SK-N-SH treated with all-trans-retinoic acid at 6 μM for 48 hours (cell line): ENCODE measurements around the gene ZKSCAN1.

Experiments used
- ATAC-seq: fragments of 200-7000 bp; cut with Tn5 transposase; 3 replicates; pipeline ENCODE4 v1.9.1; 2020; ENCODE audit warnings: mild to moderate bottlenecking, moderate library complexity
- ARNTL ChIP-seq: fragments of 450-650 bp; formaldehyde crosslinking; IDR thresholded peaks from 2 replicates; pipeline ENCODE4 v1.5.0; 2020; ENCODE audit warnings: low read depth, mild to moderate bottlenecking, moderate library complexity, borderline replicate concordance
- CREB5 ChIP-seq: fragments of 250-450 bp; sonication (Bioruptor Pico); IDR thresholded peaks from 2 replicates; pipeline ENCODE4 v1.5.1; 2020; ENCODE audit warnings: low read depth, mild to moderate bottlenecking, moderate library complexity
- CSDC2 ChIP-seq: fragments of 250-450 bp; sonication (Bioruptor Pico); IDR thresholded peaks from 2 replicates; pipeline ENCODE4 v1.5.0; 2020; ENCODE audit warnings: mild to moderate bottlenecking, moderate library complexity
- CSRNP3 ChIP-seq: fragments of 250-450 bp; sonication (Bioruptor Pico); IDR thresholded peaks from 2 replicates; pipeline ENCODE4 v1.5.1; 2021; ENCODE audit warnings: mild to moderate bottlenecking, moderate library complexity
- ESRRG ChIP-seq: fragments of 250-450 bp; sonication (Bioruptor Pico); IDR thresholded peaks from 2 replicates; pipeline ENCODE4 v1.6.1; 2021; ENCODE audit warnings: mild to moderate bottlenecking
- GLIS3 ChIP-seq: fragments of 250-450 bp; sonication (Bioruptor Pico); IDR thresholded peaks from 2 replicates; pipeline ENCODE4 v1.5.0; 2020; ENCODE audit warnings: mild to moderate bottlenecking, moderate library complexity
- ISL1 ChIP-seq: fragments of 250-450 bp; sonication (Bioruptor Pico); IDR thresholded peaks from 2 replicates; pipeline ENCODE4 v2.1.2; 2022; ENCODE audit warnings: mild to moderate bottlenecking, moderate library complexity
- PATZ1 ChIP-seq: fragments of 250-450 bp; sonication (Bioruptor Pico); IDR thresholded peaks from 2 replicates; pipeline ENCODE4 v1.8.0; 2020; ENCODE audit warnings: mild to moderate bottlenecking, moderate library complexity, borderline replicate concordance
- PPARA ChIP-seq: fragments of 250-450 bp; sonication (Bioruptor Pico); IDR thresholded peaks from 2 replicates; pipeline ENCODE4 v1.5.0; 2020; ENCODE audit warnings: mild to moderate bottlenecking, borderline replicate concordance
- RARB ChIP-seq: fragments of 250-450 bp; sonication (Bioruptor Pico); IDR thresholded peaks from 2 replicates; pipeline ENCODE4 v1.8.0; 2021; ENCODE audit warnings: mild to moderate bottlenecking, moderate library complexity
- SNAI2 ChIP-seq: fragments of 250-450 bp; sonication (Bioruptor Pico); IDR thresholded peaks from 2 replicates; pipeline ENCODE4 v1.5.0; 2020; ENCODE audit warnings: mild to moderate bottlenecking, moderate library complexity
- TSHZ2 ChIP-seq: fragments of 250-450 bp; sonication (Bioruptor Pico); IDR thresholded peaks from 2 replicates; pipeline ENCODE4 v1.5.0; 2020; ENCODE audit warnings: mild to moderate bottlenecking, moderate library complexity
- ZFP3 ChIP-seq: fragments of 250-450 bp; sonication (Bioruptor Pico); IDR thresholded peaks from 2 replicates; pipeline ENCODE4 v1.5.0; 2020; ENCODE audit warnings: mild to moderate bottlenecking, moderate library complexity
- ZFP30 ChIP-seq: fragments of 450-650 bp; formaldehyde crosslinking; IDR thresholded peaks from 2 replicates; pipeline ENCODE4 v1.5.0; 2022; ENCODE audit warnings: mild to moderate bottlenecking, moderate library complexity
- ZNF565 ChIP-seq: fragments of 450-650 bp; formaldehyde crosslinking; conservative IDR thresholded peaks from 2 replicates; pipeline ENCODE4 v1.5.0; 2020; ENCODE audit warnings: low read depth, mild to moderate bottlenecking, moderate library complexity
- ZNF8 ChIP-seq: fragments of 450-650 bp; formaldehyde crosslinking; IDR thresholded peaks from 2 replicates; pipeline ENCODE4 v1.5.0; 2020; ENCODE audit warnings: mild to moderate bottlenecking, moderate library complexity

Gene ZKSCAN1

GRCh38 chr7:100024020-100024619 is 8.7 kb downstream of the ZKSCAN1 start:
- ATAC-seq, result no peak

GRCh38 chr7:100027197-100027596 is 11.8 kb downstream of the ZKSCAN1 start:
- no peak for ATAC-seq

More at GRCh38 chr7:100024020-100024619, 8.7 kb downstream of the ZKSCAN1 start:
- TF ChIP-seq SNAI2 (CRISPR knock-in tag), result no peak
- no peak for TF ChIP-seq PPARA (CRISPR knock-in tag)
- TF ChIP-seq ISL1 (CRISPR knock-in tag), result no peak
- TF ChIP-seq CSRNP3 (CRISPR knock-in tag), result no peak
- TF ChIP-seq CSDC2 (CRISPR knock-in tag), result no peak
- no peak for TF ChIP-seq TSHZ2 (CRISPR knock-in tag)
- no peak for TF ChIP-seq ZFP3 (CRISPR knock-in tag)
- no peak for TF ChIP-seq ESRRG (CRISPR knock-in tag)
- TF ChIP-seq ZFP30 (CRISPR knock-in tag), result no peak

GRCh38 chr7:100029596-100029995 is 14.2 kb downstream of the ZKSCAN1 start:
- ATAC-seq, result no peak; the same call in 2 of the 3 replicates
- no peak for TF ChIP-seq PPARA (CRISPR knock-in tag)
- no peak for TF ChIP-seq ZNF565 (CRISPR knock-in tag)
- no peak for TF ChIP-seq ARNTL (CRISPR knock-in tag)
- TF ChIP-seq ESRRG (CRISPR knock-in tag), result no peak
- no peak for TF ChIP-seq TSHZ2 (CRISPR knock-in tag)

More at GRCh38 chr7:100027197-100027596, 11.8 kb downstream of the ZKSCAN1 start:
- TF ChIP-seq ARNTL (CRISPR knock-in tag) (no peak), CREB5 (CRISPR knock-in tag) (0 out of 2 replicates have a peak, but pooled peaks have one; percentile 11), GLIS3 (CRISPR knock-in tag) (no peak), ZFP30 (CRISPR knock-in tag) (no peak), RARB (CRISPR knock-in tag) (no peak), PPARA (CRISPR knock-in tag) (no peak)

- TF ChIP-seq ZNF8 (CRISPR knock-in tag) (no peak), ZFP30 (CRISPR knock-in tag) (no peak), PATZ1 (CRISPR knock-in tag) (no peak), PPARA (CRISPR knock-in tag) (no peak)
- ATAC-seq, result no peak
Observed at GRCh38 chr7:100033526-100033925, 18.1 kb downstream of the ZKSCAN1 start.
